ENCODE data around the gene PKD1L1.

PKD1L1 gene

DNA sequence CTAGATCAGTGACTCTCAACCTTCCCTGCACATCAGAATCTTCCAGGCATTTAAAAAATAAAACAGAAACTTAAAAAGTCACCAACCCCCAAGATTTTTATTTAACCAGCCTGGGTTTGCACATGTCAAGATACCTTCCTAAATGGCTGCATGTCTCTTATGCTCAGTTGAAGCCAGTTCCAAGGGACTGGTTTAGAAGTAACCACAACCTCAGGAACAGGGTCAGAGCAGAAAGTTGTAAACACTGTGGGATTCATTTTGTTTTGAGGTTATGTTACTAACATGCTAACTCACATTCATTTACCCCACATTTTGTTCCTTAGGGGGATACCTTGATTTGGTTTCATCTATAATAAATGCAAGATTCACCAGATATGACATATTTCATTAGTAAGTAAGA lies 72.9 kb downstream of the PKD1L1 start:
- no peak for DNase-seq (ENCODE audit: low read depth, low spot score)

- no peak for DNase-seq (ENCODE audit: low read depth, low spot score)
These were observed 74.5 kb downstream of the PKD1L1 start for GRCh38 chr7:47873762-47874161.

GRCh38 chr7:47867286-47867685 lies 81.0 kb downstream of the PKD1L1 start:
- DNase-seq (ENCODE audit: low read depth, low spot score) = no peak

DNA sequence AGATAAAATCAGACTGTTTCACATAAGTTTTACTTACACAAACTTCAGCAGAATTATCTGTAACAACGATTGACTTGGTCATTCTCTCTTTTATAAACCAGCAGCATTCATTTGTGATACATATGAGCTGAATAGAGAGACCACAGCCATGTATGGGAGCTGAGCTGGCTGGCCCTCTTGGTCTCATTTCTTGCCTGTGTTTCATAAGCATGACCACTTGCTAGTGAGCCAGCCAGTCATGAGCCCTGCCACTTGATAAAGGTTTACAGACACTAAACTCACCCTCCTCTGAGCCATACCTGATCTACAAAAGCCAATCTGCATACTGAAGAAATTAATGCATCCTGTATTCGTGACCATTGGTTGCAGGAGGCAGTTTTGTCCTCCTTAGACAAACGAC lies 82.1 kb downstream of the PKD1L1 start:
- DNase-seq (ENCODE audit: low read depth, low spot score) = no peak

- DNase-seq (ENCODE audit: low read depth, low spot score) = no peak
These were observed 95.7 kb downstream of the PKD1L1 start for GRCh38 chr7:47852330-47853245.

GRCh38 chr7:47847207-47847606 lies 101.1 kb downstream of the PKD1L1 start:
- DNase-seq (ENCODE audit: low read depth, low spot score) = no peak

DNA sequence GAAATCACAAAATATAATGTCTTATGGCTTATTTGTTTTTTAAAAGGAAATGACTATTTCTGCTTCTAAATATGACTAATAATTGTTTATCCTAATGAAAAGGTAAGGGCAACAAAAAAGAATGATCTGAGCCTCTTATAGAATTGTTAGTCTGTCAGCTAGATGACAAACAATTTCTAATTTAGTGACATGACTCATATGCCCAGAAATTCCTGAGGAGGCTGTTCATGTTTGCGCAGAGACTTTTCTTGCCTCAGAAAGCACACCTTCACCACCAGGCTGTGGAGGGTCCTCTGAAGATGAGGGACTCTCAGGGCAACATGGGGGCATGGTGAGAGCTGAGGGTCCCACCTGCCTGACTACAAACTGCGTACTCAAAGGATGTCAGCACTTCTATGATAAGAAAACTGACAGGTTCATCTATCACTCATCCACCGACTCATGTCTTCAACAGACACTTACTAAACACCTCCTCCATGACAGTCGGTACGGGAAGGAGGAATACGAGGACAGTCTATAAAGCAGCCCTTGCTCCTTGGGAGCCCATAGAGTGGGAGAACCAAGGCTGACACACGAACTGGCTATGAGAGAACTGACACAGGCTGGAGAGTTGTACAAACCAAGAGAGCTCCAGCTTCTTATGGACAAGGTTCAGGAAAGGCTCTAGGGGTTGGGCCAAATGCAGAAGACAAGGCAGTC lies 102.0 kb downstream of the PKD1L1 start:
- no peak for DNase-seq (ENCODE audit: low read depth, low spot score)

- DNase-seq (ENCODE audit: low read depth, low spot score) = no peak
These were observed 104.0 kb downstream of the PKD1L1 start for GRCh38 chr7:47844311-47844710.

GRCh38 chr7:47843291-47843690 lies 105.0 kb downstream of the PKD1L1 start:
- DNase-seq (ENCODE audit: low read depth, low spot score) = no peak

- no peak for DNase-seq (ENCODE audit: low read depth, low spot score)
These were observed 108.9 kb downstream of the PKD1L1 start for GRCh38 chr7:47839381-47839780.

GRCh38 chr7:47837826-47838225 lies 110.4 kb downstream of the PKD1L1 start:
- DNase-seq (ENCODE audit: low read depth, low spot score) = no peak

GRCh38 chr7:47836503-47837202 lies 111.6 kb downstream of the PKD1L1 start:
- no peak for DNase-seq (ENCODE audit: low read depth, low spot score)

DNA sequence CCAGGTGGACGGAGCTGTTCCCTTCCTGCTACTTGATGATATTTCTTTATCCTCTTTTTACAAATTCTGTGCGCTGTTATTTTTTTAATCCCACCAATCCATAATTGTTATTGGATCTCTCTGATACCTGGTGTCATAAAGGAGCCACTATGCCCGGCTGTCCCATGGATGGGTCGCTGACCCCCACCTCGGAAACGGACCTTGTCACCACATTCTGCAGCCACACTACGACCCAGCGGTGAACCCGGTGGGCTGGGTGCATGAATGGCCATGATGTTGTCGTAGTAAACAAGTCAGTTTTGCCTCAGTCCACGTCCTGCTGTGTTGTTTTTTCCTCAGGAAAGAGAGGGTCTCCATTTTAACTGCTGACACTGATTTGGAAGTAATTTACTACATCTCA lies 112.2 kb downstream of the PKD1L1 start:
- no peak for DNase-seq (ENCODE audit: low read depth, low spot score)

DNA sequence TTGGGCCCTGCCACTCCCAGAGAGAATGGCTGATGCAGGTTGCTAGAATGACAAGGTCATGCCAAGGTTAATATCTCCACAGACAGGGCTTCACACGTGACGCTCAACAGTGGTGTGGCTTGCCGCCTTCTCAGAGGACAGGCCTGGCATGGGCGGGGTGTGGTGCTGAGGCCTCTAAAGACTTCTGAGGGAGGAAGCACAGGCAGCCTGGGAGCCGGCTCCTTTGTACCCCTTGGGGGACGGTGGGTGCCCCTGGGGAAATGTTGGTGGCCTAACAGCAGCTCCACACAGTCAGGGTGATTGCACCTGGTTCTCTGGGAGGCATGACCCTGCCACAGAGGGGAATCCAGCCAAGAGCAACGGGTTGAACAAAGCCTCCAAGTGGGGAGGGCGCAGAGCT lies 115.1 kb downstream of the PKD1L1 start:
- no peak for DNase-seq (ENCODE audit: low read depth, low spot score)

- DNase-seq (ENCODE audit: low read depth, low spot score) = no peak
These were observed 116.1 kb downstream of the PKD1L1 start for GRCh38 chr7:47832105-47832715.

DNA sequence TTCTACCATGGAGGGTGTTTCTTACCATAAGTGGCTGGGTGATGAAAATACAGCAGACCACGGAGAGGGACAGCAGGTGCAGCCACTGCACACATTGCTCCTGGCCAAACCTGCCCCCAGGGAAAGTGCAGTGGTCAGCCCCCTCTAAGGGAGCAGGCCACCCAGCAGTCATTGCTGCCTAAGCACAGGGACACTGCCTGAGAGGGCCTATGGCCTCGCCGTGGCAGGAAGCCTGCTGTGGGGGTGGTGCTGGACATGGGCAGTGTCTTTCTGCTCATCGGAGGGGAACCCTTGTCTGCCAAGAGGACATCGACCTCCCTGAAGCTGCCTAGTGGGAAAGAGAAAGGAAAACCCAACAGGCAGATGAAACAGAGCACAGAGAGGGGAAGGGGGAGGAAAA lies 118.3 kb downstream of the PKD1L1 start:
- DNase-seq (ENCODE audit: low read depth, low spot score) = no peak

- DNase-seq (ENCODE audit: low read depth, low spot score) = no peak
These were observed 120.4 kb downstream of the PKD1L1 start for GRCh38 chr7:47827871-47828270.

DNA sequence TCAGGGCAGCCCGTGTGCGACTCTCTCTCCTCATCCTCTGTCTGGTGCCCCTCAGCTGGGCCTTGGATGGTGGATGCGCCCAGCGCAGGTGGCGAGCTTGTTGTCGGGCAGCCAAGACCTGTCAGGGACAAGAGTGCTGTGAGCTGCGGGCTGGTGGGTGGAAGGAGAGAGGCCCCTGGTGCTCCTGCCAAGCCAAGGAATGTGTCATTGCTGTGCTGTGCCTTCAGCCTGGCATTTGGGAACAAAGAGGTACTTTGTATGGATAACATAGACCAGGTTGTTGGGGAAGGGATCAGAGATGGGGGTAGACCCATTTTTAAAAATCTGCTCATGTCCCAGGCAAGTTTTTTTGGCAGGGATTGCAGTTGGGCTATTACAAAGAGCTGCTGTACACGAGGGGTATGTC lies 120.9 kb downstream of the PKD1L1 start:
- DNase-seq (ENCODE audit: low read depth, low spot score) = no peak

DNA sequence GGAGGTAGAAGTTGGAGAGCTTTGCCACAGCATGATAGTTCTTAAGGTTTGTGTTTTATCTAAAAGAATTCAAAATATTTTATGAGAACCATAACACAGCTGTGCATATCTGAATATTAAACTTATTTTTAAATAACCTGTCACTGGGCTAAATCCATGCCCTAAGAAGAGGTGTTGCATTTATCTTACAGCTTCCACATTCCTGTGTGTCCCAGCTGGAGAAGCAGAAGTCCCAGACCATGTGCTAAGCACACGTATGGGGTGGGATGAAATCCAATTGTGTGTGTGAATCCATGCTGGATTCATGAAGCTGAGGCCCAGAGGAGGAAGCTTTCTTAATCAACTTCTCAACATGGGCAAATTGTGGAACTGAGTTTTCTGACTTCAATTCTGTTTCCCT lies 121.5 kb downstream of the PKD1L1 start:
- DNase-seq (ENCODE audit: low read depth, low spot score) = no peak

DNA sequence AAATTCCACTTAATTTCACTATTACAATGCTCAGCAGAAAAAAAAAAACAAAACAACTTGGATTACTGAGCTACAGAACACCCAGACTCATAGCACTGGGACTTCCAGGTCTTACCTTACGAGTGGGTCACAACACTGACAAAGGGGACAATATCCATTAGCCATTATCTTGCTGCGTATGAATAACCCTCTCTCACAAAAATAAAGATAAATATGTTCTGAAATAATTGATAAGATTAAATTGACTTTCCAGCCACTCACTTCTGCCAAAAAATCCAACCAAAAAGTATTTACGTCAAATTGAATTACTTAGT lies 128.7 kb downstream of the PKD1L1 start:
- DNase-seq (ENCODE audit: low read depth, low spot score) = no peak

DNA sequence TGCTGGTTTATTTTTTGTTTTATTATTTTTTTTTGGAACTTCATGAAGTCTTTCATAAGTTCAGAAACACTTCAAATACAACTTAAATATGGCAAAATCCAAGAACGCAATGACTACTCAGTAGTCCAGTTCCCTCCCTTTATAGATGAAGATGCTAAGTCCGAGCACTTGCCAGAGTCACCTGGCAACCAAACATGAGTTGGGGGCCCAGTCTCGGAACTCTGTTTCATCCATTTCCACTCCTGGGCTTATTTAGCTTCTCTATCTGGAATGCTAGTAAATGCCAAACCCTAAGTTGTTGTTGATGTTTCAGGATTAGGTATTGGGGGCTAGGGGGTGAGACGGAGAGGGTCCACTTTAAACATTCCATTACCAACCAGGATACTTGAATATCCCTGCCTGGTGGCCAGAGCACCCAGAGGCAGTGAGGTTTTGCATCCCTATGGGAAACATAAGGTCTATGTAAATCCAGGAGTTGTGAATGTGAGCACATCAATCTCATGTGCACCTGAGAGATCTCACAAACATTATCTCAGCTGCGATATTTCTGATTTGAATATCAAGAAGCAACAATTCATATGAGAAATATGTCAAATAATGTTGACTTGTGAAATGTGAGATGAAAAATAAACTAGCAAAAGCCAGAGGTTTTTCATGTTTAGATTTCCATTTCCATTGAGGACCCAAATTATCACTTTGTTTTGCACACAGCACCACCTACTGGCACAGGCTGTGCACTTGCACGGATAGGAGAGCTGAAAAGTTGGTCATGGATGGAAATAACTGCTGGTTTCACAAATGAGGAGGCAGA lies 129.3 kb downstream of the PKD1L1 start:
- DNase-seq (ENCODE audit: low read depth, low spot score) = peak; percentile 9
